Tibial nerve (tissue), 4 donors: ENCODE measurements around the gene MOCOS. TPM values are rescaled to one million over a fixed set of nuclear protein-coding genes. Genes with fewer than 3 reads are reported as not detected.
"Not testable (repeated sequence)": the region's sequence is repeated elsewhere in the genome, so short reads cannot be mapped to it uniquely, and the experiment has no call there.

ENCODE experiments used
- DNase-seq, 2 donors: peaks; one replicate each; pipeline ENCODE4 v3.0.0-alpha.2; 2019; ENCODE audit warnings: low spot score in 2 of 2
- H3K27ac ChIP-seq, 4 donors: fragments of 200-600 bp; sonication (generic) in 3 of 4; one replicate each; pipeline ENCODE4 v1.5.1; 2017 to 2019; ENCODE audit warnings: mild to moderate bottlenecking in 1 of 4
- H3K27me3 ChIP-seq, 2 donors: fragments of 200-600 bp; sonication (generic) in 1 of 2; one replicate each; pipeline versions ENCODE4 v1.5.1 to v1.6.0; 2017 to 2019
- H3K36me3 ChIP-seq, 3 donors: fragments of 200-600 bp; sonication (generic); one replicate each; pipeline ENCODE4 v1.5.1; 2018 to 2019
- H3K4me1 ChIP-seq, 4 donors: fragments of 200-600 bp; sonication (generic) in 3 of 4; one replicate each; pipeline ENCODE4 v1.5.1; 2017 to 2019
- H3K4me3 ChIP-seq, 4 donors: fragments of 200-600 bp; sonication (generic) in 3 of 4; one replicate each; pipeline ENCODE4 v1.5.1; 2017 to 2019; ENCODE audit warnings: mild to moderate bottlenecking in 1 of 4, moderate library complexity in 1 of 4
- H3K9me3 ChIP-seq, 4 donors: fragments of 200-600 bp; sonication (generic) in 3 of 4; one replicate each; pipeline ENCODE4 v1.5.1; 2017 to 2019
- CTCF ChIP-seq, 5 experiments: fragments of 200-600 bp in 3 of 5; fragments of 450-650 bp in 2 of 5; sonication (generic) in 3 of 5; IDR thresholded peaks; one replicate each; pipeline ENCODE4 v1.5.1; 2016 to 2019; ENCODE audit warnings: antibody characterized with exemption in 5 of 5, mild to moderate bottlenecking in 3 of 5, moderate library complexity in 2 of 5
- EP300 ChIP-seq, 2 donors: sonication (generic); formaldehyde crosslinking; IDR thresholded peaks; one replicate each; pipeline ENCODE4 v1.6.1; 2017; ENCODE audit warnings: antibody characterized with exemption in 2 of 2, mild to moderate bottlenecking in 1 of 2
- POLR2A ChIP-seq, 2 donors: fragments of 450-650 bp; IDR thresholded peaks; one replicate each; pipeline ENCODE4 v1.6.1; 2017; ENCODE audit warnings: antibody characterized with exemption in 2 of 2, mild to moderate bottlenecking in 2 of 2, moderate library complexity in 2 of 2
- WGBS, 2 donors: methylation state at CpG; one replicate each; pipeline ENCODE4 v1.1.5; 2018; 5-methylcytosine and 5-hydroxymethylcytosine counted together
- total RNA-seq, 4 donors: library from RNA; depleted of rRNA; stranded (reverse); fragments of >200 nt; gene quantifications; one replicate each; pipeline ENCODE4 v1.1.0, GENCODE V29; 2016

Gene MOCOS
- total RNA-seq, 4 donors from 2014 or later: 6.9 to 10.2 (median 8.9) TPM

DNA sequence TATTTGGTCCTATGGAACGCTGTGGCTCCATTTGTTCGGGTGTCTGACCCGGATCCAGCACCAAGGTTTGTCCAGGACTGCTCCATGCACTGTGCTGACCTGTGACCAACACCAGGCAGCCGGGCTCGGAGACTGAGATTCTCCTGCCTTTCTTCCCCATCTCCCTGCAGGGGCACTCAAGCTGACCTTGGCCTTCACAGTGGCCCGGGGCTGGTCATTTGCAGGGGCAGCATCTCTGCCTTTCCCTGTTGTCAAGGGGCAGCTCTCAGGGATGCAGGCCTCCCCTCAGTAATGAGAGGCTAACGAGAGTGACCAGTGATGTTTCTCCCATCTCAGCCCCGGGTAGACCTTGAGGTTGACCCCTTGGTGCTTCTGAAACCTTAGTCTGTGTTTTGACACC, 27.5 kb downstream of the MOCOS start:
- no peak for DNase-seq
- Histone ChIP-seq H3K27ac (no peak overlapping the region), H3K36me3 (no peaks in the 10 kb centered on the region), H3K4me1 (peaks cover 0 to 20% (median 3%) of the 10 kb centered on the region in 4 donors), H3K27me3 (no peaks in the 10 kb centered on the region), H3K4me3 (no peak overlapping the region), H3K9me3 (no peaks in the 10 kb centered on the region)
- WGBS, 2 donors: 79 to 80% methylated on average over 8 of the region's 8 CpGs
- TF ChIP-seq EP300 (IDR thresholded peaks at IDR 0.05) (no peak), CTCF (IDR thresholded peaks at IDR 0.05) (no peak), POLR2A (IDR thresholded peaks at IDR 0.05) (no peak)

GRCh38 chr18:36215577-36215976, 28.3 kb downstream of the MOCOS start:
- no peak for DNase-seq
- peaks cover 0 to 20% (median 3%) of the 10 kb centered on the region in 4 donors for H3K4me1 ChIP-seq
- no peaks in the 10 kb centered on the region for H3K9me3 ChIP-seq
- TF ChIP-seq CTCF (IDR thresholded peaks at IDR 0.05) (no peak), EP300 (IDR thresholded peaks at IDR 0.05) (no peak), POLR2A (IDR thresholded peaks at IDR 0.05) (no peak)
- H3K36me3 ChIP-seq: no peaks in the 10 kb centered on the region
- H3K27ac ChIP-seq: no peak overlapping the region
- 80 to 86% methylated on average over 8 to 9 of the region's 9 CpGs for whole genome bisulfite sequencing, 2 donors
- H3K27me3 ChIP-seq: no peaks in the 10 kb centered on the region
- no peak overlapping the region for H3K4me3 ChIP-seq

DNA sequence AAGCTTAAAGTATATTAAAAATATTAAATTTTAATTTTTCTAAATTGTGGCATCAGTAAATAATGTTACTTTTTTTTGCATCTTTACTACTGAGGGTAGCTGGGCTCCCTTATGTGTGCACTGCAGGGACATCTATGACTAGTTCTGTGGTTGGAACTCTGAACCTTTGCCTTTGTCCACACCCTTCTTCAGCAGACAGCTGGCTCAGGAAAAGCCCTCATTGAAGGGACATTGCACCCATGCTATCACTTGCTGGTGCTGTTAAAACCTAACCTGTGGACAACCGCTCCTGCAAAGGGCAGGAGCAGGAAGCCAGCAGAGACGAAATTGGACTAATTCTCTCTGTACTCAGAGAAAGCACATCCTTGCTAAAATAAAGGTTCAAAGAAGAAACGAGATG, 30.1 kb downstream of the MOCOS start:
- Histone ChIP-seq H3K4me3 (no peak overlapping the region), H3K27ac (no peak overlapping the region), H3K27me3 (no peaks in the 10 kb centered on the region), H3K9me3 (no peaks in the 10 kb centered on the region), H3K4me1 (peaks cover 0 to 11% (median 2%) of the 10 kb centered on the region in 4 donors), H3K36me3 (no peaks in the 10 kb centered on the region)
- 84 to 90% methylated on average over 3 of the region's 3 CpGs for WGBS, 2 donors
- TF ChIP-seq POLR2A (IDR thresholded peaks at IDR 0.05) (no peak), EP300 (IDR thresholded peaks at IDR 0.05) (no peak), CTCF (IDR thresholded peaks at IDR 0.05) (no peak)
- no peak for DNase-seq

GRCh38 chr18:36229188-36229587, 41.9 kb downstream of the MOCOS start:
- no peak overlapping the region for H3K4me3 ChIP-seq
- WGBS, 2 donors: 58 to 63% methylated on average over 1 of the region's 1 CpG
- peaks cover 0 to 41% (median 9%) of the 10 kb centered on the region in 4 donors for H3K9me3 ChIP-seq
- TF ChIP-seq POLR2A (IDR thresholded peaks at IDR 0.05) (no peak), EP300 (IDR thresholded peaks at IDR 0.05) (no peak), CTCF (IDR thresholded peaks at IDR 0.05) (no peak)
- H3K4me1 ChIP-seq: no peaks in the 10 kb centered on the region
- H3K27ac ChIP-seq: no peak overlapping the region
- no peaks in the 10 kb centered on the region for H3K27me3 ChIP-seq
- H3K36me3 ChIP-seq: peaks cover 0 to 17% (median 0%) of the 10 kb centered on the region in 3 donors
- DNase-seq: no peak

DNA sequence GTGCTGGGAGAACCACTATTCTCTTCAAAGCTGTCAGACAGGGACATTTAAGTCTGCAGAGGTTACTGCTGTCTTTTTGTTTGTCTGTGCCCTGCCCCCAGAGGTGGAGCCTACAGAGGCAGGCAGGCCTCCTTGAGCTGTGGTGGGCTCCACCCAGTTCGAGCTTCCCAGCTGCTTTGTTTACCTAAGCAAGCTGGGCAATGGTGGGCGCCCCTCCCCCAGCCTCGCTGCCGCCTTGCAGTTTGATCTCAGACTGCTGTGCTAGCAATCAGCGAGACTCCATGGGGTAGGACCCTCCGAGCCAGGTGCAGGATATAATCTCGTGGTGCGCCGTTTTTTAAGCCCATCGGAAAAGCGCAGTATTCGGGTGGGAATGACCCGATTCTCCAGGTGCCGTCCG, 53.2 kb downstream of the MOCOS start:
- not testable (repeated sequence) for H3K27me3 ChIP-seq
- peaks cover 0 to 14% (median 3%) of the 10 kb centered on the region in 4 donors for H3K9me3 ChIP-seq
- 82 to 84% methylated on average over 10 to 15 of the region's 15 CpGs for WGBS, 2 donors

GRCh38 chr18:36241831-36242230, 54.5 kb downstream of the MOCOS start:
- WGBS, 2 donors: 92 to 94% methylated on average over 6 of the region's 6 CpGs
- peaks cover 0 to 23% (median 3%) of the 10 kb centered on the region in 4 donors for H3K9me3 ChIP-seq

More for the DNA sequence above, 53.2 kb downstream of the MOCOS start:
- not testable (repeated sequence) for H3K4me3 ChIP-seq, H3K36me3 ChIP-seq, H3K4me1 ChIP-seq, H3K27ac ChIP-seq, DNase-seq

More at GRCh38 chr18:36241831-36242230, 54.5 kb downstream of the MOCOS start:
- Histone ChIP-seq H3K36me3 (no peaks in the 10 kb centered on the region), H3K27me3 (no peaks in the 10 kb centered on the region), H3K4me1 (no peaks in the 10 kb centered on the region), H3K27ac (no peak overlapping the region), H3K4me3 (no peak overlapping the region)
- TF ChIP-seq CTCF (IDR thresholded peaks at IDR 0.05) (no peak), EP300 (IDR thresholded peaks at IDR 0.05) (no peak), POLR2A (IDR thresholded peaks at IDR 0.05) (no peak)
- no peak for DNase-seq
